Middle frontal gyrus (tissue), 1 donor: Measurements from ENCODE around the gene GMDS.
"Not testable (repeated sequence)": the region's sequence is repeated elsewhere in the genome, so short reads cannot be mapped to it uniquely, and the experiment has no call there.

Experiments
- DNase-seq: peaks from one replicate; pipeline ENCODE4 v3.0.0-alpha.2; 2015; ENCODE audit warnings: low spot score; ENCODE audit errors: extremely low spot score

GMDS gene

GRCh38 chr6:1697688-1698351 is 547.6 kb downstream of the GMDS start:
- DNase-seq = no peak

GRCh38 chr6:1696463-1696850 is 548.9 kb downstream of the GMDS start:
- no peak for DNase-seq

- DNase-seq = no peak
These were observed 549.6 kb downstream of the GMDS start for GRCh38 chr6:1695546-1696462.

- DNase-seq = not testable (repeated sequence)
These were observed 553.6 kb downstream of the GMDS start for GRCh38 chr6:1691828-1692227.

GRCh38 chr6:1690656-1691055 is 554.7 kb downstream of the GMDS start:
- DNase-seq = not testable (repeated sequence)

- no peak for DNase-seq
These were observed 556.3 kb downstream of the GMDS start for GRCh38 chr6:1689141-1689540.

- DNase-seq = no peak
These were observed 557.0 kb downstream of the GMDS start for GRCh38 chr6:1688396-1688795.

GRCh38 chr6:1687402-1687801 is 558.0 kb downstream of the GMDS start:
- DNase-seq = no peak

- no peak for DNase-seq
These were observed 559.0 kb downstream of the GMDS start for GRCh38 chr6:1686117-1687098.

- DNase-seq = no peak
These were observed 565.7 kb downstream of the GMDS start for GRCh38 chr6:1679688-1680068.

GRCh38 chr6:1679031-1679687 is 566.2 kb downstream of the GMDS start:
- no peak for DNase-seq

GRCh38 chr6:1678201-1678600 is 567.2 kb downstream of the GMDS start:
- no peak for DNase-seq

GRCh38 chr6:1672379-1672778 is 573.0 kb downstream of the GMDS start:
- no peak for DNase-seq

GRCh38 chr6:1670711-1671462 is 574.5 kb downstream of the GMDS start:
- no peak for DNase-seq

GRCh38 chr6:1669996-1670395 is 575.4 kb downstream of the GMDS start:
- no peak for DNase-seq

- not testable (repeated sequence) for DNase-seq
These were observed 576.9 kb downstream of the GMDS start for GRCh38 chr6:1668456-1668855.

GRCh38 chr6:1667805-1668175 is 577.6 kb downstream of the GMDS start:
- DNase-seq = no peak

GRCh38 chr6:1667012-1667804 is 578.2 kb downstream of the GMDS start:
- no peak for DNase-seq

GRCh38 chr6:1665214-1665613 is 580.2 kb downstream of the GMDS start:
- DNase-seq = no peak
